SKM-1 treated with dmso at 0.1 percent for 144 hours (cell line): Measurements from ENCODE around the gene IMMP2L.

Experiments used
- DNase-seq: peaks from one replicate; lab custom pipeline; 2025; ENCODE audit not compliant: unreplicated experiment; lab: John Stamatoyannopoulos, UW

The IMMP2L gene

DNA sequence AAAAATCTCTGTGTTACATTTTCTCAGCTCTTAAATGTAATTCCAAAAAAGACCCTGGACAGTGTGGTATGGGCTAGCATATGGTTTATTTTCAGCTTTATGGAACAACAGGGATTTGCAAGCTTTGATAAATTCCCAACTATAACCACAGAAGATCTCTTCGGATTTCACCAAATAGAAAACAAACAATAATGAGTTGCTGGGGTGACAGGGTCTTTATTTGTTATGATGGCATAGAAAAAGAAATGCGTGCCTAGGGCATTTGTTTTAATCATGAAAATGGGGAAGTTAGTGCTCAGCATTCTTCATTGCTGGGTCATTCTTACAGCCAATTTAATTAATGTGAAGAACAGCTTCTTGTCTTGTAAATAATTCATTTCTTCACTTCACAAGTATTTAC is 332.4 kb downstream of the IMMP2L start:
- no peak for DNase-seq

DNA sequence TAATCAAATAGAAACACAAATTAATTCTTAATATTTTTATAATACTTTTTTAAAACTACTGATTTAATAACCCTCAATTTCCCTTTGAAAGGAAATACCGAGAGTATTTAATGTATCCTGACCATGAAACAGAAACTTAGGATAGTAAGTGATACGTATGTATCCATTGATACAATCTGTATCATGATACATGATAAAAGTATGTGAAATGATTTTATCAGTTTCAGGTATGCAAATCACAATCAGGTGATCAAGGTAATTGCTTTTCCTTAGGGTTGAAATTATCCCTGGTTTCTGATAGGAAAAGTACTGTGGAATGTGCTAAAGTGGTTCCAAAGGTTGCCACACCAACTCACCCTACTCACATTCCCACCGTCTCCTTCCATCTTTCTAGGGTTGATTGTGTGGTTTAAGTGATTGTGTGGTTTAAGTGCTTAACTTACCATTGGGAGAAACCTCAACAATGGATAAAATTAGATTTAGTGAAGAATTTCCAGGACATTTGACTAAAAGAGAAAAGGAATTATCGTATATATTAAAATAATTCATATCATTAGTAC is 333.0 kb downstream of the IMMP2L start:
- DNase-seq = no peak

DNA sequence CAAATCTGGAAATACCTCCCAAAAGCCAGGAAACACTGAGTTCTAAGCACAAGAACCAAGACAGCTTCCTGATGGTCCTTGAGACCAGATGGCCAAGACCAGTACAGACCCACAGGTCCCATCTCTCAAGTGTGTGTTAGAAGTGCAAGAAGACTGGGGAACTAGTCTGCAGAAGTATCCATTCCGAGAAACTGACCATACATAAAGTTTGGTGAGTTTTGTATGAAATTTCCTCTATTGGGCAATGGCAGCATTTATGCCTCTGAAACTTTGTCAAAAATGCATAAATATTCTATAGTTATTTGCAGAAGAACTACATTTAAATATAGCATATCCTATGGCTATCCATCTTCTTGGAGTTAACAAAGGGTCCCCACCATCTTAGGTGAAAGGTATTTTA is 333.9 kb downstream of the IMMP2L start:
- no peak for DNase-seq

DNA sequence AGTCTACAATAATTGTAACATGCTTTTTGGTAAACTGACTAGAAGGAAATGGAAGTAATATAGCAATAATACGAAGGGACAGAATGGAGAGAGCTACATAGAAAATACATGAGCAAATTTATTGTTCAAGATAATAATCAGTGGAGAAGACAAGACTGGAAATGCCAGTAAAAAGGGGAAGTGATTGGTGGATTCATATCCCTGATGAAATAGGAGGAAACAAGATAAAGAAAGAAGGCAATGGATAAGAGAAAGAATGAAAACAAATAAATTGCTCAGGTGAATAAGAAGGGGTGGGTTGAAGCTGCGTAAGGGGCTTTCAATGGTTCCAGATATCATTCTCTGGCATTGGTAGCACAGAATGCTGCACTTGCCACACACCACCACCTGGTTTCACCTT is 335.5 kb downstream of the IMMP2L start:
- no peak for DNase-seq

DNA sequence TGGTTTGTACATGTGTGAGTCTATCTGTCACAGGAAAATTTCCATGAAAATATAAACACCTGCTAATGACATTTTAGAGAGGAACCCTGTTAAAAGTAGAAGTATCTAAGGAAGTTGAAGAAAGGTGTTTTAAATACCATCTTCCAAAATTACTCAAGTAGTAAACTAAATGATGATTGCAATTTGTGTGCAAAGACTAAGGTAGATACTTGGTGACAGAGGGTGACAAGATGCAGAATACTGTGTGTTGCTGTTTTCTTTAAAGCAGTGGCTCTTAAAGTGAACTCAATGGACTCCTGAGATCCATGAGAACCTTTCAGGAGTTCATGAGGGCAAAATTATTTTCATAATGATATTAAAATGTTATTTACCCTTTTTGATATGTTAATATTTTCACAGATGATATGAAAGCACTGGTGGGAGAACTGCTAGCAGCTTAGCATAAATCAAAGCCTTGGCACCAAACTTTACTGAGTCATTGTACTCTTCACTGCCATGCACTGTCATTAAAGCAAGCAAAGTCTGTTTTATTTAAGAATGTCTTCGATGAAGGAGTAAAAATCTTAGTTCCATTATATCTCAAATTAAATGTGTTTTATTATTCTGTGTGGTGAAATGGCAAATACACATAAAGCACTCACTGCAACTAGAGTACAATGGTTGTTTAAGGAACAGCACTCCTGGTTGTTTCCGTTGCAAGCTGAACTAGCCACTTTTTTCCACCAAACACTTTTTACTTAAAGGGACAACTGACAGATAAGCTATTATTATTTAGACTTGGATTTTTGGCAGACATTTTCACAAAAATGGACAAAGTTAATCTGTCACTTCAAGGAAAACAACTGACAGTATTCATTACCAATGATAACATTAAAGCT is 337.7 kb downstream of the IMMP2L start:
- no peak for DNase-seq

DNA sequence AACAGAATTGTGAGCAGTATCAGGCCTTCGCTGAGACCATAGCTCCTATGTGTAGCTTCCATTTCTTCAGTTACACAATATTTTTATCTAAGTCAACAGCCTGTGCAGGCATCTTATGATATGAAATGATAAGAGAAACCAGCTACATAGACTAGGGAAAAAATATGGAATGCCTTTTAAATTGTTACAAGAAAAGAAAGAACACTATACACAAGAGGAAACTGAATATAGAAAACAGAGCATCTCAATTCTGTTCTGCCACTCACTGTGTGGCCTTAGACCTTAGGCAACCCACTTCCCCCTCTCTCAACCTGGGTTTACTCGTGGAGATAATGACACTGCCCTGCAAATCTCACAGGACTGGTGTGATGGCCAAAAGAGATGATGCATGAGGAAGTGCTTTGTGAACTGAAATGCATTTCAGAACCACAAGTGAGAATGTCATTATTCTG is 338.5 kb downstream of the IMMP2L start:
- DNase-seq = no peak

DNA sequence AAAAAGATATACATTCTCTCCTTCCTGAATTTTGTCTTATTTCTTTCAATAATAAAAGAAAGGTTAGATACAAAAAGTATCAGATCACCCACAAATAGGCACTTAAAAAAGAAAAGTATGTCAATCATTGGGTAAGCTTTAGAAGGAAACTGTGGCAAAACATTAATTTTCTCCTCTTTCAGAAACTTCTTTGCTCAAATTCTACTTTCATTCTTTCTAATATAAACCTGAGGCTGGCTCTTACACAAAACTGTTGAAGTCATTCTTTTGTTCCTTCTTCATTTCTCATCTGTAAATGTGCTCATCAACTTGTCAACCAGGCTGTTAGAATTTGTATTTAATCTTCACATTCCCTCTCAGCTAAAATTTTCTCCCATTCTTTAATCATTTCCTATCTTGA is 346.7 kb downstream of the IMMP2L start:
- DNase-seq = no peak

DNA sequence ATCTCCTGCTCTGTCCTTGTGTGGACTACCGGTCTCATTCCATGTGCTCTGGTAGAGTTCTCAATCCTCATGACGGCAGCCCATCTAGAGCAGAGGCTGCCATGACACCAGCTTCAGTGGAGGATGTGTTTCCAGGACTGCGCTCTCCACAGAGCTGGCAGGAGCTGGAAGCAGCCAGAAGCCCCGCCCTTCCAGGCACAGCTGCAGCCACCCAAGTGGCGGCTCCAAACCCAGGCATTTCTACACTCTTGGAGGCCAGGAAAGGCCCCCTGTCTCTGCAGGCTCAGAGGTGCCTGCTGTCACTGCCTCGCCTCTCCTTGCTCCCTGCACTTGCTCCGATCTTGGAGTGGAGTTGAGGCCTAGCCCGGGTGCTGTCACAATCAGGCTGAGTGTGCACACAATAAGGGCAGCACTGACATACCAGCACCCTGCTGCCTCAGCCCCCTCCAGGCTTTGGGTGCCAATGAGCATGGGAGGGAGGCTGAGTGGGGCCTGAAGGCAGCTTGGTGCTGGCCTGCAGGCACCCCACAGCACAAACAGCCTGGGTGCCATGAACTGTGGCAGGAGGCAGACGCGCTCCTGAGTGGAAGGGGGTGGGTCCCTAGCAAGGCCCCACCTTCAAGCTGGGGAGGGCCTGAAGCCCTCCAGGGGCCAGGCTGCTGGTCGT is 349.3 kb downstream of the IMMP2L start:
- no peak for DNase-seq

DNA sequence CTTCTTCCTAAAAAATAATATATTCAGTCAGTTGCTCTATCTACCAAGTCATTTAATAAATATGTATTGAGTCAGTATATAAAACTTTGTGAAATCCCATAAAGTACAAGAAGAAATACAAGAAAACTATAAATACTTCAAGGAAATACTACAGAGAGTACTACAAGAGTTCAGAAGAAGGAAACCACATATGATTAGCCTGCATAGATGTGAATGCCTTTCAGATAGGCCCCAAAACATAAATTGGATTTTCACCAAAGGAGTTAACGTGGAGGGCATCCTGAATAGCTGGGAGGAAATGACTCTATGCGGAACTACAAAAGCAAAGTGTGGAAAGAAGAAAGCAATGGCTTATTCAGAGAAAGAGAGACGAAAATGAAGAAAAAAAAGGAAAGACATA is 351.3 kb downstream of the IMMP2L start:
- no peak for DNase-seq

DNA sequence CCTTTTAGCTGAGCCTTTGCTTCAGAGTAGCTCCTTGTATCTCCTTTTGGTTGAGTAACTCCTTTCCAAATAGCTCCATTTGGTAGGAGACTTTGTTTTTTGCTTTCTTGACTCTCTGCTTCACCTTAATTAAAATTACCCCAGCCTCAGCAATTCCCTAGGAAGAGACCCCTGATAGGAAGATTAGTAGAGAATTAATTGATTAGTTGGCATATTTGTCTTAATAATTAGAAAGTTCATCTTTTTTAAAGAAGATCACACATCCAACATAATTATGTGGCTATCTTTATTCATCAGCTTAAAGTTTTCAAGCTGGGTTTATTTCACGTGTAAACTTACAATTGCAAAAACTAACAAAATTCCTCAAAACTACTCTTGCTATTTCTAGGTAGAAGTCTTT is 352.2 kb downstream of the IMMP2L start:
- DNase-seq = no peak

DNA sequence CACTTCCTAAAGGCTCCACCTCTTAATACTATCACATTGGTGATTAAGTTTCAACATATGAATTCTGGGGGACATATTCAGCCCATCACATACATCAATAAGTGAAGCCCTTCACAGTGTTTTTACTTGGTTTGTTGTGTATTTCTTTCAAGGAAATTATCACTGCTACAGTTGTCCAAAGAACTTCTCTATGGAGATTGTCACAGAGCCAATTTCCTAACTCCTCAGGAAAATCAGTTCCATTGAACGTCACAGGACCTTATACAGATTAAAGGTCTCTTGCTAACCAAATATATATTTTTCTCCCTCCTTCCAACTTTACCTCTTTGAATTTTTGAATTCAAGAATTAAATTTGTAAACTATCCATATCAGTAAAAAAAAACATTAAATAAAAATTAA is 357.0 kb downstream of the IMMP2L start:
- DNase-seq = no peak

DNA sequence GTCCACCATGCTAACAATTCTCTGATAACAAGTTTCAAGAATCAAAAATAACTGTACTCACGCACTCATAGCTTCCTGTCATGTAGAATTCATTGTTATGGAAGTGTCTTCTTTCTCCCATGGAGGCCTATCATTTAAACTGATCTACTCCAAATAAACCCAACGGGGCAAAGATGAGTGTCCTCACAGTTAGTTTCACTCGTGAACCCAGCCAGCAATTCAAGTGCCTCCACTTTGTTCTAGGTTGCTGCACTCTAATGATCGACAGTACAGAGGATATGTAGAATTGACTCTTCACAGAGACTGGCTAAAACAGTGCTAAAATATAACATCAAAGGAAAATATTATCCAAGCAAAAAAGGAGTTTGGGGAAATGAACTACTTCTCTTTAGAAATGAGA is 360.0 kb downstream of the IMMP2L start:
- DNase-seq = no peak

DNA sequence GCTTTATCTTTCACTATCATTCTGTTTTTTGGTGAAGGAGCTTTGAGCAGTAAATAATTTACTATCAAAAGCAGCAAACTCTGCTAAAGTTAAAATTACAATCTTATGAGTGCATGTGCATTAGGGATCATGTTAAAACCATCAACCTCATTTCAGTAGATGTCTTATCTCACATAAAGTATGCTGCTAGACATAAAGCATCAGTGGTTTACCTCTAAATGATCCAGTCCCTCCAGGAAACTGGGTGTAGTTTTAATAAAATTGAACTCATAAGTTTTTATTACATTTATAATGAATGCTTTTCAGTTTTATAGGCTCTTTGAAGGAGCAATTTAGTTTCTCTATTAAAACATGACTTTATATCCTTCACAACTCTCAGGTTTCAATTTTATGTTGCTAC is 362.6 kb downstream of the IMMP2L start:
- no peak for DNase-seq

DNA sequence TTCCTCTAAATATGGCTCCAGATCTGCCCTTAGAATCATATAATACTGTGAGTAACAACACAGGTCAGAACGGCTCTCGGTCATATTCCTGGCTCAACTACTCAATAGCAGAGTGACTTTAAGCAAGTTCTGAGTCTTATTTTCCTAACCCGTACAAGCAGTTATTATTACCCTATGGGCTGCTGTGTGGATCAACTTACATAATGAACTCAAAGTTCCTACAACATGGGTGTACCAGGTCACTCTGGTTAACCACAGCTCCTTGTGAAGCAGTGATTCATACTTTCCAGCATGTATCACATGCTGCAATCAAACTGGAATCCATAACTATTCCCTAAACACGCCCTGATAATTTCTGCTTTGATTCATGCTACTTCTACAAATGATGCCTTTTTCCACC is 364.0 kb downstream of the IMMP2L start:
- no peak for DNase-seq

DNA sequence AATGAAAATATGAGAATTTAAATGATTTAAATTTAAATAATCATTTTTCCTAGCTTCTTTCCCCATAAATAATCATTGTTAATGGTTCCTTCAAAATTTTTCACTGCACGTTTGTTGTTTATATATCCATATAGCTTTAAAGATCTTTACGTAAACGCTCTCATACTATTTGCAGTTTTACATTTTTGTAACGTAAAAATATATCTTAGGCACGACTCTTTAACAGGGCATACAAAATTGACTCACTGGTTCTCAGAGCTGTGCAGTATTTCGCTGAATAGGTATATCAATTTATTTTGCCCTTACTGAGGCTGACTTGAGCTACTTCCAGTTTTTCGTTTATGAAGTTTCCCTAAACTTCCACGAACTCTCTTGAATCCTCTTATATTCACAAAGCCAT is 365.6 kb downstream of the IMMP2L start:
- DNase-seq = no peak

DNA sequence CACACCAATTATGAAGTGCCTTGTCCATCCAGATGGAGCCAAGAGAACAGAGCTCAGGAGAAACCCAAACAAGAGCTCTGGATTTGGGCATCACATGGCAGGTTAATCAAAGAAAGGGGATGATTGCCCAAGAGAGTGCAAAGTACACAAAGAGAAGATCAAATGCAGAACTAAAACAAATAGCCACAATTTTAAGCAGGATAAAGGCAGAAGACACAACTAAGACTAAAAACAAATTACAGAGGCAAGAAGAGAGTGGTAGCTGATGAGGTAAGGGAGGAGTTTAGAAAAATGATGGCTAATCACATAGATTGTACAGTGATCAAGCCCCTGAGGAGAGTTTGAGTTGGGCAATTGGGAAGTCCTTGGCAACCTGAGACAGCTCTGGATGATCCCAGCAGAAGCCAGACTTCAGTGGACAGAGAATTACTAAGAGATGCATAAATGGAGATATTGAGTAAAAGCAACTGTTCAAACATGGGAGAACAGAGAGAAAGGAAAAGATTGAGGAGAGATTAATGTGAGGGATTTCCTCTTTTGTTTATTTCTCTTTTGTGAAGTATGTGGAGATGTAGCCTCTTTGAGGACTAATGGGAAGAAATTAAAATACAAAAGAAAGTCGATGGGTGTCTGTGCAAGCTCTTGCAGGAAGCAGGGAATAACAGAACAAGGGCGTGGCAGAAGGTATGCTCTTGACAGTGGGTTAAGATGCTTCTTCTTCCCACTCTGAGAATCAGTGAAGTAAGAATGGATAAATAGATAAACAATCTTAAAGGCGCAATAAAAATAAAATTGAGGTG is 369.5 kb downstream of the IMMP2L start:
- DNase-seq = no peak

DNA sequence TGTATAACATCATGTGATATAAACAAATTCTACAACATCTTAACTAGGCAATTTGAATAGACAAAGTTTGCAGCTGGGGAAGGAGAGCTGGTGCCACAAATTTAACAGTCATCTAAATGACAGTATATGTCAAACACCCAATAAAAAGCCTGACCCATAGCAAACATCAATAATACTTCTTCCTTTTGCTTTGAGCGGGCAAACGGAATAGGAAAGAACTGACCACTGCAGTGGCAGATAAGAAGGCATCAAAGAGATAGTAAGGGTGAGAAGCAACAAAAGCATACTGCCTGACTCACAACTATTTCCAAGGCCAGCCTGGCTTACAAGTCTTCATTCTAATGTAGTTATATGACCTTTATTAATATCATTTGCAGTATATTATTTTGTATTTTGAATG is 371.5 kb downstream of the IMMP2L start:
- DNase-seq = no peak

DNA sequence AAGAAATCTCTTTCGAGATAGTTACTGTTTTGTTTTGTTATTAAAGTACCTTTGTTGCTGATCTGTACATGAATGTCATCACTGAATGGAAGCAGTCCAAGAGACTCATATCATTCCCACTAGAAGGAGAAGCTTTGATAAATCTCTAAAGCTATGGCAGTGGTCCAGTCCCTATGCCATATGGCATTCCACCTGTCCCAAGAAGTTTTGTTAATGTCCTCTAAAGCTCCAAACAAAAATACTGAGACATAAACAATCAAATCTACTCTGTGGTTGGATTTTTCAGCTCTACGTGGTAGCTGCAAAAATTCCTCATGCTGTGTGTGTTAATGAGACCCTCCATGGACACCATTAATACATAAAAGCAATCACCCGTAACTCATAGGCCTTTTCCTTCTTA is 377.3 kb downstream of the IMMP2L start:
- DNase-seq = no peak

DNA sequence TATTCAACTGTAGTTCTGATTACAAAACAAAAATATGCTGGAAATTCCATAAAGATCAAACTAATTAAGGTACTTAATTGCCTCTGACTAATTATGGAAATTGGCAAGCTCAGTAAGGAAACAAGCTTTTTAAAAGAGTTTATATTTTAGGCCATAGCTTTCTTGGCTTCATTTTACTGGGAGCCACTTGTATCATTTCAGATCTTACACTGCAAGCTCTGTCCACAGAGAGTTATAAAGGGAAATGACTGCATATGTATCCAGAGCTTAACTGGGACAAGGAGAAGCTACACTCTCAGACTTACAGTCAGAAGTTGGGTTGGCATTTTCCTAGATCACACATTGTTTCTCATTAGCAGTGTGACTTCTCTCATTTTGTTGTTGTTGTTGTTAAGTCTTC is 379.0 kb downstream of the IMMP2L start:
- DNase-seq = no peak

DNA sequence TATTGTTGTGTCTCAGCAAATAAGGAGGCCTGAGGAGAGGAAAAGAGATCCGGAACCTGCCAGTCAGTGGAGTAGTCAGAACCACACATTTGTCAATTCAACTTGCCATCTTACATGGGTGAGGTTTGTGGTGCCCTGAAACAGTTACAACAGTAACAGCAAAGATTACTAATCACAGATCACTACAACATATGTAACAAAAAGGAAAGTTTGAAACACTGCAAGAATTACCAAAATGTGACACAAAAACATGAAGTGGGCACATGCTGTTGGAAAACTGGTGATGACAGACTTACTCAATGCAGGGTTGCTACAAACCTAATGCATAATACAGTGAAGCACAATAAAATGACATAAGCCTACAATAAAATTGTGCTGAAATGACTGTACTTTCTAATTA is 382.0 kb downstream of the IMMP2L start:
- DNase-seq = no peak

DNA sequence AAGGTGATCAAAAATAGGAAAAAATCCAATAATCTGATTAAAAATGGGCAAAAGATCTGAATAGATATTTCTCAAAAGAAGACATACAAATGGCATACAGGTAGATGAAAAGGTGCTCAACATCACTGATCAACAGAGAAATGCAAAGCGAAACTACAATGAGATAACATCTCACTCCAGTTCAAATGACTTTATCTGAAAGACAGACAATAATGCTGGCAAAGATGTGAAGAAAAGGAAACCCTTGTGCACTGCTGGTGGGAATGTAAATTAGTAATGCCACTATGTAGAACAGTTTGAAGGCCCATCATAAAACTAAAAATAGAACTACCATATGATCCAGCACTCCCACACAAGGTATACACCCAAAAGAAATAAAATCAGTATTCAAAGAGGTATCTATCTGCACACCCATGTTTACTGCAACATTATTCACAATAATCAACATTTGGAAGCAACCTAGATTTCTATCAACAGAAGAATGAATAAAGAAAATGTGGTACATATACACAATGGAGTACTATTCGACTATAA is 386.3 kb downstream of the IMMP2L start:
- DNase-seq = no peak
